GM21576 (cell line): ENCODE data around the gene RASSF5.

ENCODE experiments used
- ATAC-seq: cut with Tn5 transposase; IDR thresholded peaks from one replicate; pipeline ENCODE4 v1.9.1; 2021; ENCODE audit warnings: mild to moderate bottlenecking, moderate library complexity; ENCODE audit not compliant: unreplicated experiment

The RASSF5 gene

DNA sequence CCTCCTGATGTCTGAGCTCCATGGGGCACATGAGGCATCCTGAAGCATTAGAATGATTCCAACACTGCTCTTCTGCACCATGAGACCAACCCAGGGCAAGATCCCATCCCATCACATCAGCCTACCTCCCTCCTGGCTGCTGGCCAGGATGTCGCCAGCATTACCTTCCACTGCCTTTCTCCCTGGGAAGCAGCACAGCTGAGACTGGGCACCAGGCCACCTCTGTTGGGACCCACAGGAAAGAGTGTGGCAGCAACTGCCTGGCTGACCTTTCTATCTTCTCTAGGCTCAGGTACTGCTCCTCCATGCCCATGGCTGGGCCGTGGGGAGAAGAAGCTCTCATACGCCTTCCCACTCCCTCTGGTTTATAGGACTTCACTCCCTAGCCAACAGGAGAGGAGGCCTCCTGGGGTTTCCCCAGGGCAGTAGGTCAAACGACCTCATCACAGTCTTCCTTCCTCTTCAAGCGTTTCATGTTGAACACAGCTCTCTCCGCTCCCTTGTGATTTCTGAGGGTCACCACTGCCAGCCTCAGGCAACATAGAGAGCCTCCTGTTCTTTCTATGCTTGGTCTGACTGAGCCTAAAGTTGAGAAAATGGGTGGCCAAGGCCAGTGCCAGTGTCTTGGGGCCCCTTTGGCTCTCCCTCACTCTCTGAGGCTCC lies 11.1 kb upstream of the RASSF5 start:
- peak; percentile 65 for ATAC-seq

GRCh38 chr1:206497363-206497762 lies 10.0 kb upstream of the RASSF5 start:
- ATAC-seq, result no peak

- ATAC-seq, result no peak
These were observed 9.6 kb upstream of the RASSF5 start for GRCh38 chr1:206497774-206498173.

DNA sequence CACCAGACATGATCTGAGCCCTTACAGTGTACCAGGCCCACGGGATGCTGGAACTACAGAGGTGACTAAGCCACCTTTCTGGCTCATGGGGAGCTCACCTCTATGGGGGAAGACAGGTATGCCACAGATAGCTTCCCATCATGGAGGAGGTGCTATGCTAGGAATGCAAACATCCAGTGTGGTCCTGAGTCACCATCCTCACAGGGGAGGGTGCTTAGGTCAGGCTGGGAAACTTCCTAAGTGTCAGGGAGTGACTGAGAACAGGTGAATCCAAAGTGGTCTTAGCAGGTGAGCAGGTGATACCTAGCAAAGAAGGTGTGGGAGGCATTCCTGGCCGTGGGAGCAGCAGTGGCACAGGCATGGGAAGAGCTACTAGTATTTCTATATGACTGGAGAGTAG lies 8.6 kb upstream of the RASSF5 start:
- ATAC-seq, result no peak

DNA sequence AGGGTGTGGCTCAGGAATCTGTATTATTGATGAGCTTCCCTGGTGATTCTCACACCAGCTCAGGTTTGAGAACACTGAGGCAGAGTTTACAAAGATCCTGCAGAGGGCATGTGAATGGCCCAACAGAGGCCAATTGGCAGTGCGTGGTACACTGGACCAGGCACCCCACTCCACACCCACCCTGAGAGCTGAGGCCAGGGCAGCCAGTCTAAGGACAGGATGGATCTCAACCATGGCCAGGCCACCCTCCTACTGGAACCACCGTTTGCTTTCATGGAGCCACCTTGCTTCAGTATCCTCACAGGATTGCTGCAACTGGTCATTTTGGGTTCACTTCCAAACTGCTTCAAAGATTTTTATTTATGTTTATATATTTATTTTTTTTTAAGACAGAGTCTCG lies 7.3 kb upstream of the RASSF5 start:
- ATAC-seq, result no peak

DNA sequence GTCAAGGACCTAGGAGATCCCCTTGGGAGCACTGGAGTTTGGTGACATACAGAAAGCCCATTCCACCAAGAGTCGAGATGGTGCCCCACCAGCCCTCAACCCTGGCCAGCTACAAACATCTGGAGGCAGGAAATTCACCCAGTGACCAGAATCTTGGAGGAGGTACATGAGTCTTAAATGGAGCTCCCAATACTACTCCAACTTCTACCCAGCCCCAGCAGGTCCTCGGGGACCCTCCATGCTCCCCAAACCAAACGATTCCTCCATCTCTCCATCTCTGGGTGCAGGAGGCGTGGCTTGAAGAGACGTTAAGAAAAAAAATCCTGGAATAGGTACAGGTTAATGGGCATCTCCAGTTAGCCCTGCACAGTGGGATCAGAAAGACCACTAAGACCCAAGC lies 5.5 kb upstream of the RASSF5 start:
- ATAC-seq, result no peak

GRCh38 chr1:206502403-206502802 lies 4.9 kb upstream of the RASSF5 start:
- ATAC-seq, result no peak

DNA sequence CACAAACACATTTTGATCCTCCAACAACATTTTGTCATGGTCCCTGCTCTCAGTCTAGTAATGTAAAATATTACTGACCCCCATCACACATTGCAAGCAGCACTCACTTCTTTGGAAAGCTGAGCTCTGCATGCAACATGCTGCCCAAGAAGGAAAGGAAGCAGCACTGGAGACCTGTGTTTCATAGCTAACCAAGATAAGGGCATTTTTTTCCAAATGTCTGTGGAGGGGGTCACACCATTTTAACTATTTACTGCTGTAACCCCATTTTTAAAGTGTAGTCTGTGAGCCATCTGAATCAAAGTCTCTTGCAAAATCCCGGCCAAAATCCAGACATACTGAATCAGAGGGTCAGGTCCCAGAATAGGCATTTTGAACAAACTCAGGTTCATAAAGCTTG lies 4.5 kb upstream of the RASSF5 start:
- ATAC-seq, result no peak

GRCh38 chr1:206503591-206504362 lies 3.6 kb upstream of the RASSF5 start:
- ATAC-seq, result peak; percentile 48

GRCh38 chr1:206504363-206504713 lies 3.0 kb upstream of the RASSF5 start:
- no peak for ATAC-seq

DNA sequence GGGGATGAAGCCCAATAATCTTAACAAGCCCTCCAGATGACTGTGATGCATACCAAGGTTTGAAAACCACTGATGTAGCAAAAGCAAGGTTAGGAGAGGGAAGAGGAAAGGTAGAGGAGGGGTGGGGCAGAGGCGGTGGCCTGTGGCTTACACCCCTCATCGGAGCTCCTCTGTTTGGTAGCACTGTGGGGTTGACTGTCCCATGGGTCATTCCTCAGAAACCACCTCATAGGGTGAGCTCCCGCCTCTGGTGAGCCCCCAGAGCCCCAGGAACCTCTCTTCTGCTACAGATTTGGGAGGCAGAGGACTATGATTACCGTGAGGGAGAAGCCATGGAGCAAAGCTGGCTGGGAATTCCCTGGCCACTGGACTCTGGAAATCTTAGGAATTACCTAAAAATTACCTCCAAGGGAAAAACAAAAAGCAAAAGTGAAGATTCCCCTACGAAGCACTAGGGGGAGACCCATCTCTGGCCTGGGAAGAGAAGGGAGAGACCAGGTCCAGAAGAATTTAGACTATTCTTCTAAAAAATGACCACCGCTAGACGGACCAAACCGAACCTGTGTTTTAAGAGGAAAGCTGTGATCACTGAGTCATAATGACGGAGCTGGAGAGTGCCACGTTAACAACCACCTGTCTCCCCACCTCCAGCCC lies 1.5 kb upstream of the RASSF5 start:
- no peak for ATAC-seq

DNA sequence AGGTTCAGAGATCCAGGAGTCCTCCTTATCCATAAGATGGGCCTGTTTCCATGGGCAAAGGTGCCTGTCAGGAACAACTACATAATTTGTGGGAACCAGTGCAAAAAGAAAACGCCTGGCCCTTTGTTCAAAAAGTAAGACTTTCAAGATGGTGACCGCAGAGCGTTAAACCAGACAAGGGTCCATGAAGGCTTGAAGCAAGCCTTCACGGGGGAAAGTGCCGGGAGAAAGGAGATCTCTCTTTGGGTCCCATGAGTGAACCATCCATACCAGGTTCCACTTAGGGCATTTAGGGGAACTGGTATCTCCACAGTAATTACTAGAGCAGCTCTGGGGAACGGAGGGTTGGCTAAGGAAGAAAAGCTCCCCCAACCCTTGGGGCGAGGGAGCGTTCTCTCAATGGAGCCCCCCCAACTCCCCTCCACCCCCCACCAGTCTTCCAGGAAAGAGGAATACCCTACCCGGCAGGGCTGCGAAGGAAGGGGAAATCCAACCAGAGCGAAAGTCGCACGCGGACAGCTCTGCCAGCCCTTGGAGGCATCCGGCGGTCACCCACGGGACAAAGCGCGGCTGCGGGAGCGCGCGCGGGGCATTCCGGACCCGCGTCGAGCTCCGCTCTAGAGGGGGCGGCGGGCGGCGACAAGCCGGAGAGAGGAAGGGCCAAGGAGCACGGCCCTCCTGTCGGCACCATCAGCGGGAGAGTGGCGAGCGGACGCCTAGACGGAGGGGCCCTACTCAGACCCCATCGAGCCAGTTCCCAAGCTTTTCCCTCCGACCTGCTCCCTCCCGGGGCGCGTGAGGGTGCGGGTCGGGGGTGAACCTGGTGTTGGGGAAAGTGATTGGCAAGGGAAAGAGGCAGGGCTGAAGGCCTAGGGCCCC lies 687 bp upstream of the RASSF5 start:
- peak; percentile 21 for ATAC-seq

DNA sequence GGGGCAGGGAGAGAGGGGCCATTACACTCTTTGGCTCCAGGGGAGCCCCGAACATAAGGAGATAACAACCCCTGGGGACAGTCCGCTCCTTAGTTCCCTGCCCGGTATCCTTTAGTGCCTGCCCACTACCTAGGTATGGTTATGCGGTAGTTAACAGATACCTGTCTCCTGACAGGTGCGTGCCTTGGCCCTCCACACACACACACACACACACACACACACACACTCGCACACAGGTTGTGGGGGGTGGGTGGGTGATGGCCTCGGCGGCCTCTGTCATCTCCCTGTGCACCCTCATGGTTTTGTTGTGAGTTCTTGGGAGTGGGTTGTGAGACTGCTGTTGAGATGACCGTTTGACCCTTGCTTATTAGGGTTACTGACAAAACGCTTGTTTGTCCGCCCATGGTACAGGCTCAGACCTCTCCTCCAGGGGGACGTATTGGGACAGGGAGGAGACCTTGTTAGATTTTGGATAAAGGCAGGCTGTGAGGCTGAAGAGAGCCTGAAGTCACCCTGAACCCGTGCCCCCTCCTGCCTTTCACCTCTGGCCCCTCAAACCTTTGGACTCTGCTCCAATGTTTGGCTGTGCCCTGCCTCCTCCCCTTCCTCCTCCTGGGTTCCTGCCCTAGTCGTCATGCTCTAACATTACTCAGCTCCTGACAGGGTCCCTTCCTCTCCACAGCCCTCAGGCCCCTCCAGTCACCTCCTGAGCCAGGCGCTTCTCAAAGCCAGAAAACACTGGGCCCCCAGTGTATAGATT lies 979 bp downstream of the RASSF5 start:
- no peak for ATAC-seq

DNA sequence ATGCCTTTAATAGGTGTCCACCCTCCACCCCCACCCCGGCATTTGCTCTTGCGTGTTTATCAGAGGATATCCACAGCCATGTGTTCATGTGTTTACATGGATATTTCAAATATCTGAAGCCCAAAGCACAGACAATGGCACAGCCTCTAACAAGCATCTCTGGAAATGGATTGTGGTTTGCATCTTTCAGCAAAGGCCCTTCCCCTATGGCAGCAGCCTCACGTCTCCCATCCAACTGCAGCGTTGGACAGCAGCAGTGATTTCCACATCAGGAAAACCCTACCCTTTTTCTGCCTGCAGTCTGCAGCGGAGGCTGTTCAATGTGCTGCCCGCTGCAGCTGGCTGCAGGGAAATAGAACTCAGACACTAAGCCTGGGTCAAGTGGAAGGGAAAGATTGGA lies 1.6 kb downstream of the RASSF5 start:
- no peak for ATAC-seq

DNA sequence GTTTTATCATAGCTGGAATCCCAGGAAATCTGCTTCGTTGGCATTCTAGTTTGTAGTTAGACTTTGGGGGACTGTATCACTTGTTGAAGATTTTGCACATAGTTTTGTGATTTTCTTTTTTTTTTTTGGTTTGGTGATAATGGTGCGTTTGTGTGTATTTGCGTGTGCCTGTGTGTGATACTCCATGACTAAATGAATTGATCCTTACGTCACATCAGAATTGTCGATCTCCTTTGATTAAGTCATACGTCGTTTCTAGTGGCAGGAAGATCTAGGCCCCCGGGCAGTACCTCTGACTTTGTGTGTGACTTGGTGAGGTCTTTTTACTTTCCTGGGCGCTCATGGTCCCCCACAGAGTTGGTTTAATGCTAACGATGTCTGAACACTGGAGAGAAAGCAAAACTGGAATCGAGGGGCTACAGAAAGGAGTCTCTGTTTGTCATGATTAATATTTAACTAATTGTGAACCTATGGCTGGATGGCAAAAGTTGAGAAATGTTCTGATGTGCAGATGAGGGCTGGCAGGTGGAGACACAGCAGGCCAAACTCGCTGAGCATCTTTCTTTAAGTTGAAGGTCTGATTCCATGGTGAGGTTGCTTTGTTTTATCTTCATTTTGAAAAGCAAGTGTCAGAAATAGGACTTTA lies 2.4 kb downstream of the RASSF5 start:
- no peak for ATAC-seq

DNA sequence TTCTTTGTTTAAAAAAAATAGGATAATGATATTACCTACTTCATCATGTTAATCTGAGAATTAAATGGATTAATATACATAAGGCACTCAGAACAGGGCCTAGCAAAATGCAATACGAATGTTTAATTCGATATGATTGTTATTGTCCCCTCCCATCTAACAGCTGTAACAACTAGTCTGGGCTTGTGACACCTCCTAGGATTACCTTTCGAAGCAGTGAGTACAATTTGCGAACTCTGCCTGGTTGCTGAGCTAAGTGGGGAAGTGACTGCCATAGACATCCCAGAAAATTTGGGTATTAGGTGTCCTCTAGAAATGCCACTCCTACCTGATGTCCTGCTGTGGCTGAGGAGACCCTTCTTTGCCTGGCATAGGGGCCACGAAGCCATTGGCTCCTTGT lies 3.0 kb downstream of the RASSF5 start:
- no peak for ATAC-seq

- no peak for ATAC-seq
These were observed 4.2 kb downstream of the RASSF5 start for GRCh38 chr1:206511362-206512057.

DNA sequence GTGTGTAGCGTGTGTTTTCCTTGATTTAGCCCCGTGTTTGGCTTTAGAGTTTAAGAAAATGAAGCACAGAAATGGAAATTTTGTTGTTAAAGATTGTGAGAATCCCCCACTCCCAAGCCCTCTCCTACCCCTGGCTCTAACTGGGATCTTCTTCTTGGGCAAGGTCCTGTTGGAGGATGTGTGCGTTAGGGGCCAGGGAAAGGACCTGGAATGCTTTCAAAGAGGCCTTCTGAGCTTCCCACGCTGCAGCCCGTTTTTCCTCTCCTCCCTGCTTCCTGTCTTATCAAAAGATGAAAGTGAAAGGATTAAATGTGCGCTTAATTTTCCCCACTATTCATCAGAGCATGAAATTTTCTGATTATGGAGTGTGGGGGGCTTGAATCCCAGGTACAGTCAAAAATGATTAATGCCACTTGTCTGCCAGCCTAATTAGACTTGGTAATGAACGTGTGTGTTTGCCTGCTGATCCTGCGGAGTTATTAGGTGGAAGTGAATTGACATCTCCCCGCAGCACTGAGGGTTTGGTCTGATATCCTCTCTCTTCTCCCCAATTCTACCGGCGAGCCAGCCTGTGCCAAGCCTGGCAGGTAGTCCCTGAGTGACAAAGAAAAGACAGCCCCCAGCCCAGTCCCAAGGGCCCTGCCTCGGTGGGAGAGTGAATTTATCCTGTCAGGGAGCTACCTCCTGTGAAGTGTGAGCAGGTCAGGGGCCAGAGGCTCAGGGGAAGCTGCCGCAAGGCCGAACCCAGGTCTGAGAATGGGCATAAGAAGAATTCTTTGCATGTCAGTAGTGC lies 4.9 kb downstream of the RASSF5 start:
- no peak for ATAC-seq

DNA sequence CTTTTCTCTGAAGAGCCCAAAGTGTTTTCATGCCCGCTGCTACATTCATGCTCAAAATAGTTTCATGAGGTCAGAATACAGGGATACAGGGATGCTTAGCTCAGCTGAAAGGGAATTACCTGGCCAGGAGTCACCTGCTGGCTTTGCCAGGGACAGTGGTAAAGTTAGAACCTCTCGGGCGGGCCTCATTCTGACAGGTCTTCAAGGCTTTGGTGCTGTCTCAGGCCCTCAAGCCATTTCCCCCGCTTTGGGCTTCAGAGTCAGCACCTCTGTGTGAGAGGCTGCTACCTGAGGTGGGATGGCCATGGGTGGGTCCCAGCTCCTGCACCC lies 5.5 kb downstream of the RASSF5 start:
- no peak for ATAC-seq
